PFSK-1 (cell line): ENCODE data around the gene FARP2.

Experiments
- FOXP2 ChIP-seq: optimal IDR thresholded peaks from 2 replicates; pipeline ENCODE3; 2011; ENCODE audit warnings: borderline replicate concordance, control low read depth, inconsistent platforms; ENCODE audit not compliant: insufficient read depth; ENCODE audit errors: extremely low read length, extremely low read depth
- POLR2AphosphoS5 ChIP-seq: IDR thresholded peaks from 2 replicates; pipeline ENCODE4 v1.6.1; 2012; ENCODE audit warnings: low read depth, mild to moderate bottlenecking, control low read depth, low read length, moderate library complexity
- SIN3A ChIP-seq: IDR thresholded peaks from 2 replicates; pipeline ENCODE4 v1.6.1; 2012; ENCODE audit warnings: mild to moderate bottlenecking, low read length, moderate library complexity, borderline replicate concordance; ENCODE audit not compliant: insufficient read depth
- TAF1 ChIP-seq: IDR thresholded peaks from 2 replicates; pipeline ENCODE4 v1.6.1; 2012; ENCODE audit warnings: low read length, control low read depth, borderline replicate concordance; ENCODE audit not compliant: insufficient read depth
- TF ChIP-seq, protein P1 (sequence below), 2 experiments: IDR thresholded peaks; 2 replicates each; pipeline versions ENCODE4 v1.6.1 to v1.8.0; 2011 to 2012; ENCODE audit warnings: low read depth in 2 of 2, low read length in 2 of 2, control low read depth in 1 of 2, inconsistent platforms in 1 of 2, mild to moderate bottlenecking in 1 of 2, moderate library complexity in 1 of 2; ENCODE audit not compliant: insufficient read depth in 1 of 2

Gene FARP2

DNA sequence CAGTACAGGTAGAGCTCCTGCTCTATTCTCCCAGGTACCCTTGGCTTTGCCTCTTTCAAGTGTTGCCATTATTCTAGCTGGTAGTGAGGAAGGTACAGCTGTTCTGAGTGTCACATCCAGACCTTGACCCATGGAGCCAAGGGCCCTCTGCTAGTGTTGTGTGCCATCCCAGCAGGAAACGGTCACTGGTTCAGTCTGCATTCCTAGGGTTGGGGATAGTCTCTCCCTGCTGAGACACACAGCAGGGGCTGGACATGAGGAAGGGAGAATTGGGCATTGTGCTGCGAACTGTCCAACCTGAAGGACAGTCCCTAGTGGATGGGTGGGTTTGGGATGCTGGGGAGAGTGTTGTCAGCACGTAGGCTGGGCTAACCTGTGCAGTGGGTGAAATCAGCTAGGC is 59.1 kb downstream of the FARP2 start:
- TF ChIP-seq FOXP2 (no peak), SIN3A (no peak), POLR2AphosphoS5 (no peak), TAF1 (no peak)
- TF ChIP-seq, protein P1, sequence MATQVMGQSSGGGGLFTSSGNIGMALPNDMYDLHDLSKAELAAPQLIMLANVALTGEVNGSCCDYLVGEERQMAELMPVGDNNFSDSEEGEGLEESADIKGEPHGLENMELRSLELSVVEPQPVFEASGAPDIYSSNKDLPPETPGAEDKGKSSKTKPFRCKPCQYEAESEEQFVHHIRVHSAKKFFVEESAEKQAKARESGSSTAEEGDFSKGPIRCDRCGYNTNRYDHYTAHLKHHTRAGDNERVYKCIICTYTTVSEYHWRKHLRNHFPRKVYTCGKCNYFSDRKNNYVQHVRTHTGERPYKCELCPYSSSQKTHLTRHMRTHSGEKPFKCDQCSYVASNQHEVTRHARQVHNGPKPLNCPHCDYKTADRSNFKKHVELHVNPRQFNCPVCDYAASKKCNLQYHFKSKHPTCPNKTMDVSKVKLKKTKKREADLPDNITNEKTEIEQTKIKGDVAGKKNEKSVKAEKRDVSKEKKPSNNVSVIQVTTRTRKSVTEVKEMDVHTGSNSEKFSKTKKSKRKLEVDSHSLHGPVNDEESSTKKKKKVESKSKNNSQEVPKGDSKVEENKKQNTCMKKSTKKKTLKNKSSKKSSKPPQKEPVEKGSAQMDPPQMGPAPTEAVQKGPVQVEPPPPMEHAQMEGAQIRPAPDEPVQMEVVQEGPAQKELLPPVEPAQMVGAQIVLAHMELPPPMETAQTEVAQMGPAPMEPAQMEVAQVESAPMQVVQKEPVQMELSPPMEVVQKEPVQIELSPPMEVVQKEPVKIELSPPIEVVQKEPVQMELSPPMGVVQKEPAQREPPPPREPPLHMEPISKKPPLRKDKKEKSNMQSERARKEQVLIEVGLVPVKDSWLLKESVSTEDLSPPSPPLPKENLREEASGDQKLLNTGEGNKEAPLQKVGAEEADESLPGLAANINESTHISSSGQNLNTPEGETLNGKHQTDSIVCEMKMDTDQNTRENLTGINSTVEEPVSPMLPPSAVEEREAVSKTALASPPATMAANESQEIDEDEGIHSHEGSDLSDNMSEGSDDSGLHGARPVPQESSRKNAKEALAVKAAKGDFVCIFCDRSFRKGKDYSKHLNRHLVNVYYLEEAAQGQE (IDR thresholded peaks at IDR 0.05; ENCODE audit: insufficient read depth in 1 of 2, low read depth in 2 of 2, low read length in 2 of 2): no peak

DNA sequence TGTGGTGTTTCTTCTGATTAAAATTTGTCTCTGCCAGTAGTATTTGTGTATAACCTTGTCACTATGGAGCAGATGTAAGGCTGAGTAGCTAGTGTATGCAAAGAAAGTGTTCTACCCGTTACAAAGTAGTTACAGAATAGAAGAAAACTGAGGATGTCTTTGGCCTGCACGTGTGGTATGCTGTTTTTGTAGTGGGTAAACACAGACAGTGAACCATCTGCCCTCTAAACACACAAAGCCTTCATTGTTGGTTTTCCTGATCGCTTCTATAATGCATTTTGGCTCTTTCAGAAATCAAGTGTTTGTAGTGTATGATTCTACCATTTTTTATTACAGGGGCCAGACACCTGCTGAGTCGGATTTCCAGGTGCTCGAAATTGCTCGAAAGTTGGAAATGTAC is 61.5 kb downstream of the FARP2 start:
- no peak for TF ChIP-seq SIN3A
- no peak for TF ChIP-seq FOXP2
- no peak for TF ChIP-seq POLR2AphosphoS5
- TF ChIP-seq TAF1: no peak
- TF ChIP-seq, protein P1 (IDR thresholded peaks at IDR 0.05; ENCODE audit: insufficient read depth in 1 of 2, low read depth in 2 of 2, low read length in 2 of 2): no peak

DNA sequence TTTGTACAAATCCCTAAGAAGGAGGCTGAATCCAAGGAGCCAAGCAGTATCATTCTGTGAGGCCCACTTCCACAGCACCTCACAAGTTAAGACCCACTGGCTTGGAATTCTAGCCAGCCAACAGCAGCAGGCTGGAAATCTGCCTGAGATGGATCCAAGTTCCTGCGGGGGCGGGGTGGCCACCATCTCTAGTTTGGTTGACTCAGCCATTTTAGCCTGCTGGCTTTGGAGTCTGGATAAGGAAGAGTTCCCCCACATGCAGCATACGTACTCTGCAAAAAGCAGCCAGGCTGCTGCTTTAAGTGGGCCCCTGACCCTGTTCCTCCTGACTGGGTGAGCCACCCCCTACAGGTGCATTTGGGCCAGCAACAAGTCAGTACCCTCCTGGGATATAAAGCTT is 65.2 kb downstream of the FARP2 start:
- TF ChIP-seq SIN3A (no peak), POLR2AphosphoS5 (no peak), FOXP2 (no peak), TAF1 (no peak)

GRCh38 chr2:241422350-241422749 is 66.3 kb downstream of the FARP2 start:
- TF ChIP-seq FOXP2 (no peak), TAF1 (no peak), POLR2AphosphoS5 (no peak)

GRCh38 chr2:241425368-241425767 is 69.3 kb downstream of the FARP2 start:
- TF ChIP-seq POLR2AphosphoS5 (no peak), TAF1 (no peak), FOXP2 (no peak), SIN3A (no peak)
- TF ChIP-seq, protein P1 (IDR thresholded peaks at IDR 0.05; ENCODE audit: insufficient read depth in 1 of 2, low read depth in 2 of 2, low read length in 2 of 2): no peak

DNA sequence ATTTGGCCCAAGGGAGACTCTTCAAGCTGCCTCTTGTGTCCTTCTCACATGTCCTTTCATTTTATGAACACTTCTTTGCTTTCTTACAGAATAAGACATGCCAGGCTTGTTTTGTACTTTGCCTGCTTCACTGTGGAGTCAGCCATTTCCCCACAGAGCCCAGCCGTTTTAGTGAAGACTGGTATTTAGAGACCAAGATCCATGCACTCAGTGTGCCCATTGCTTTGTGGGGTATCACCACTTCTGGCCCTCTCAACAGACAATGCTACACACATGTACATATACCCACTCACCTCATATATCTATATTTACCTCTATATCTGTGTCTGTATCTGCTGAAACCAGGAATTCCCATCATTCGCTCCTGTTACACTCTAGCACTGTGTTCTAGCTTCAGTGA is 74.1 kb downstream of the FARP2 start:
- TF ChIP-seq SIN3A (no peak), FOXP2 (no peak), POLR2AphosphoS5 (no peak), TAF1 (no peak)
- TF ChIP-seq, protein P1 (IDR thresholded peaks at IDR 0.05; ENCODE audit: insufficient read depth in 1 of 2, low read depth in 2 of 2, low read length in 2 of 2): no peak
